C4-2B (cell line): Measurements from ENCODE around the gene NMRK1.

Source experiments
- ZFX ChIP-seq: fragments of 450-650 bp; IDR thresholded peaks from 2 replicates; pipeline ENCODE4 v1.6.1; 2017
- TF ChIP-seq, protein P1 (sequence below): fragments of 450-650 bp; conservative IDR thresholded peaks from 2 replicates; pipeline ENCODE4 v1.5.1; 2017; ENCODE audit warnings: mild to moderate bottlenecking

DNA sequence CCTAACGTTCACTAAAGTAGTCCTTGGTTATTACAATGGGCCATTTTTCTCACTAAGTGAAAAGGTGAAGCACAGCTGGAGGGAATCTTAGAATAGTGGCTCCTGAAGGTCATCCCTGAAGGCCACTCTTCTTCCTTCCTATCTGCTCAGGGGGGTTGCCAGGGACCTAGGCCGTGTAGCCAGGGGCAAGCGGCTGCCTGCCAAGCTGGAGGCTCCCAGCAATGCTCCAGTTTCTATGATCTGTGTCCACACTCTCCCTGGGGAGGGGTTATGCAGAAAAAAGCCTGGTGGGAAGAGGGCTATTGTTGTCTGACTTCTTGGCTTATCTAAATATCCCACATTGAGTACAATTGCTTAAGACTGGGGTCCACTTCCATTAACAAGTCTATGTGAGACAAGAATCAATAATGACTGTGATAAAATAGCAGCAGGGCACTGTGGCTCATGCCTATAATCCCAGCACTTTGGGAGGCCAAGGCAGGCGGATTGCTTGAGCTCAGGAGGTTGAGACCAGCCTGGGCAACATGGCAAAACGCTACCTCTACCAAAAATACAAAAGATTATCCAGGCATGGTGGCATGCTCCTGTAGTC lies 3.8 kb downstream of the NMRK1 start:
- TF ChIP-seq, protein P1, sequence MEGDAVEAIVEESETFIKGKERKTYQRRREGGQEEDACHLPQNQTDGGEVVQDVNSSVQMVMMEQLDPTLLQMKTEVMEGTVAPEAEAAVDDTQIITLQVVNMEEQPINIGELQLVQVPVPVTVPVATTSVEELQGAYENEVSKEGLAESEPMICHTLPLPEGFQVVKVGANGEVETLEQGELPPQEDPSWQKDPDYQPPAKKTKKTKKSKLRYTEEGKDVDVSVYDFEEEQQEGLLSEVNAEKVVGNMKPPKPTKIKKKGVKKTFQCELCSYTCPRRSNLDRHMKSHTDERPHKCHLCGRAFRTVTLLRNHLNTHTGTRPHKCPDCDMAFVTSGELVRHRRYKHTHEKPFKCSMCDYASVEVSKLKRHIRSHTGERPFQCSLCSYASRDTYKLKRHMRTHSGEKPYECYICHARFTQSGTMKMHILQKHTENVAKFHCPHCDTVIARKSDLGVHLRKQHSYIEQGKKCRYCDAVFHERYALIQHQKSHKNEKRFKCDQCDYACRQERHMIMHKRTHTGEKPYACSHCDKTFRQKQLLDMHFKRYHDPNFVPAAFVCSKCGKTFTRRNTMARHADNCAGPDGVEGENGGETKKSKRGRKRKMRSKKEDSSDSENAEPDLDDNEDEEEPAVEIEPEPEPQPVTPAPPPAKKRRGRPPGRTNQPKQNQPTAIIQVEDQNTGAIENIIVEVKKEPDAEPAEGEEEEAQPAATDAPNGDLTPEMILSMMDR, result no peak
- TF ChIP-seq ZFX, result no peak
